DLD1 (cell line): Measurements from ENCODE around the gene STMN3.

Source experiments
- in situ Hi-C: cut with HindIII; loops from 2 replicates; pipeline ENCODE4 v1.10.0; 2017; ENCODE audit warnings: low sequenced_read_pairs

The STMN3 gene

DNA sequence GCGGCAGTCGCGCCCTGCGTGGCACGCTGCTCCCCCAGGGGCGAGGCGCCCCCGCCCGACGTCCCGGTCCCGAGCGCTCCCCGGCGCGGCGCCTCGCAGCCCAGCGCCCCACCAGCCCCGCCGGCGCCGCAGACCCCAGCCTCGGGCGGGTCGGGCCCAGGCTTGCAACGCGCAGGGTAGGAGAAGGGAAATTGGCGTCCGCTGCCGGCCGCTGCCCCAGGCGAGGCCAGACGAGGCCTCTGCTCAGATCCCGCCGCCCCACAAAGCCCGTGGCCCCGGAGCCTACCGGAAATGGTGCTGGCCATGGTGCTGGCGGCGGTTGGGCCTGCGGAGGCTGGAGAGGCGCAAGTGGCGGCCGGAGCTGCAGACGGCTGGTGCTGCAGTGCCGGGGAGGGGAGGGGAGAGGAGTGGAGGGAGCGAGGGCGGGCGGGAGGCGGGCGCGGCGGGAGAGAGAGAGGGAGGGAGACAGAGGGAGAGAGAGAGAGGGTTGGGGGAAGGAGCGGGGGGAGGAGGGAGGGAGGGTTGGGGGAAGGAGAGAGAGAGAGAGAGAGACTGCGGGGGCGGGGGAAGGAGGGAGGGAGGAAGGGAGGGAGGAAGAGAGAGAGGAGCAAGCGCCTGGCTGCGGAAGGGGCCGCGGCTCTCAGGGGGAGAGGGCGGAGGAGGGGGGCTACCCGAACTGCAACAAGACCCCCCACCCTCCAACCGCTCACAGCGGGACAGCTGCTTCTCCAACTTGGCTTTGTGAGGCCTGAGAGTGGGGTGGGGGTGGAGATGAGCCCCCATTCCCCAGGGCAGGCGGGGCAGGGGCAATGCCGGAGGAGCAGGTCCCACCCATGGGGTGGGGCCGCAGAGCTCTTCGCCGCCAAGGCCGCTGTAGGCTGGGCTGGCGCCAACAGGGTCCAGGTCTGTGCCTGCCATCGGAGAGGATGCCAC, at the start of gene STMN3:
TSS of gene STMN3 (minus strand) at position 384 of the 933 bp plus-strand sequence. CDS start at position 305, 79 bp downstream.
- in situ Hi-C loops, result no loop called here

DNA sequence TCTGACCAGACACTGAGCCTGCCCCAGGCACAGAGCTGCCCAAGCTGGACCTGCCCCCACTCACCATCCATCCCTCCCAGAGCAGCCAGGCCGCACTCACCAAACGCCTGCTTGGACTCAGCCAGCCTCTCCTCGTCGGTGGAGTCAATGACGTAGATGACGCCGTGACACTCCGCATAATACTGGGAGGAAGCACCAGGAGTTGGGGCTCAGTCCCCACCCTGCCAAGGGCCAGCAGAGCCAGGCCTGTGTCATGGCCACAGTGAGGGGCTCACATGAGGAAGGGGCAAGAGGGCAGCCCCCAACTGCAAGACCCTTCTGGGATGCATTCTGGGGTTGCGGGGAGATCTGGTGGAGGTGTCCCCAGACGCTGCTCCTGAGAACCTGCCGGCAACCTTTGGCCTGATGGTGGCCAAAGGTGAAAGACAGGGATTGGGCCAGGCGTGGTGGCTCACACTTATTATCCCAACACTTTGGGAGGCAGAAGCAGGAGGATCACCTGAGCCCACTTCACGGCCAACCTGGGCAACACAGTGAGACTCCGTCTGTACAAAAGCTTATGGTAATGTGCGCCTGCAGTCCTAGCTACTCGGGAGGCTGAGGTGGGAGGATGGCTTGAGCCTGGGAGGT, 48.9 kb upstream of the STMN3 start:
- in situ Hi-C loops, result no loop called here

DNA sequence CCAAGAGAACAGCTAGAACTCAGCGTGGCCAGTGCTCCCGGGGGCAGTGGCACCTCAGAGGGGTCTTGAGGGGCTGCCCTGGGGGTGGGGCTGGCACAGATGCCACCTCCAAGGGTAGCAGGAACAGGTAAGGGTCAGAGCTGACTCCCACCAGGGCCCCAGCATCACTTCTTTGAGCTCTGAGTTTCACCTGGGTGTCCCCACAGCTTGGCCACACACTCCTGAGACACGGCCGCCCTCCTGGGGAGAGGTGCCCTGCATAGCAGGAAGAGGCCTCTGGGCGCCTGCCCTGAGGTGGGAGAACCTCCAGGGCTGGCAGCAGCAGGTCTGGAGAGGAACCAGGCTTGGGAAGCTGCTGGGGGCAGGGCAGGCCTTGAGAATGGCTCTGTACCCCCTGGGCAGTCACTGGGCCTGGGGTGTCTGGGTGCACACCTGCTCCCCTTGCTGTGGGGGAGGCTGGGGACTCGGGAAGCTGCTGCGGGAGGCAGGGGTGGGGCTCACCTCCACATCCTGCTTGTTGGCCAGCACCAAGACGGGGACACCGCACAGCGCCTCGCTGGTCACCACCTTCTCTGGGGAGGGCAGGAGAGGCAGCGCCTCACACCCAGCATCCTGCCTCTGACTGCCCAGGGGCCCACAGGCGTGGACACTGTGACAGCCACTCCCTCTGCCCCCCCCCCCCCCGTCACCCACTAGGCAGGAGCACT, 48.3 kb upstream of the STMN3 start:
- in situ Hi-C loops, result no loop called here

DNA sequence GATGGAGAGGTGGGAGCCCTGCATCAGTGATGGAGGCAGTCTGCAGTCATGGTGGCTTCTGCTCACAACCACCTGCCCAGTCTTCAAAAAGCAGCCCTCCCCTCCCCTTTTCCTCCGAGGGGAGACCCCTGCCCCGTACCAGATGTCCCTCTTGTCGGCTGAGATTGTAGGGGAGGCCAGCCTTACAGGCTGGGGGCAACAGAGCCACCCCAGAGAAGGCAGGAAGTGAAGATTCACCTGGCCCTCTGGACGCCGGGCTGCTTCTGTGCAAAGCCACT, 47.8 kb upstream of the STMN3 start:
- in situ Hi-C loops, result no loop called here

DNA sequence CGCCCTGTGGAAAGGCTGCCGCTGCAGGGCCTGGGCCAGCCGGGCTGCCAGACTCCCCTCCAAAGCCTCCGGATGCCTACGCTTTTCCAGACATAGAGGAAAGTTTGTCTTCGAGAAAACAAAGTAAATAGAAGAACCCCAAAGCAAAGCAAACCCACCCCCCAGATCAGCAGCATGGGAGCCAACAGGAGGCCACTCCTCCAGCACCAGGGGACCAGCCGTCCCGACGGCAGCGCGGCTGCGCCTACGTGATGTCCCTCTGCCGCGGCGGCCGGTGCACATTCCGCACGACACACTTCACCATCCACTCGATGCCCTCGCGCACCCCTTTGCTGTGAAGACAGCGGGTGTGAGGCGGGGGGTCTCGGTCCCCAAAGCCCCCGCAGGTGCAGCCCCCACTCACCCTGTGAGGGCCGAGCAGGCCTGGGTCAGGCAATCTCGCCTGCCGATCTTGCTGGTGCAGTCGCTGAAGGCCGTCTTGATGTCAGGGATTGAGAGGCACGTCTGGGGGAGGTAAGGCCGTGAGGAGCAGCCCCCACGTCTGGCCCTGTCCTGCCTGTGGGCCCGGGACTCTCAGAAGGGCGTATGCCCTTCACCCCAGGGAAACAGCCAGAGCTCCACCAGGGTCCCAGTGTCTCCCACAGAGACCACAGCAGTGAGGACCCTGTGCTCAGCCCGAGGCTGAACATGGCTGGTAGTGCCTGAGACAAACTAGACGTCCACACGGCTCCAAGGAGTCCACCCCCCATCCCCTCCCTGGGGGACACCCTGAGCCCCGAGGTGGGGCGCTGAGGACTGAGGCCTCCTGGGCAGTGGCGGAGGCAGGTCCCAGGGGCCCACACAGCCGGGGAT, 47.2 kb upstream of the STMN3 start:
- in situ Hi-C loops, result no loop called here

DNA sequence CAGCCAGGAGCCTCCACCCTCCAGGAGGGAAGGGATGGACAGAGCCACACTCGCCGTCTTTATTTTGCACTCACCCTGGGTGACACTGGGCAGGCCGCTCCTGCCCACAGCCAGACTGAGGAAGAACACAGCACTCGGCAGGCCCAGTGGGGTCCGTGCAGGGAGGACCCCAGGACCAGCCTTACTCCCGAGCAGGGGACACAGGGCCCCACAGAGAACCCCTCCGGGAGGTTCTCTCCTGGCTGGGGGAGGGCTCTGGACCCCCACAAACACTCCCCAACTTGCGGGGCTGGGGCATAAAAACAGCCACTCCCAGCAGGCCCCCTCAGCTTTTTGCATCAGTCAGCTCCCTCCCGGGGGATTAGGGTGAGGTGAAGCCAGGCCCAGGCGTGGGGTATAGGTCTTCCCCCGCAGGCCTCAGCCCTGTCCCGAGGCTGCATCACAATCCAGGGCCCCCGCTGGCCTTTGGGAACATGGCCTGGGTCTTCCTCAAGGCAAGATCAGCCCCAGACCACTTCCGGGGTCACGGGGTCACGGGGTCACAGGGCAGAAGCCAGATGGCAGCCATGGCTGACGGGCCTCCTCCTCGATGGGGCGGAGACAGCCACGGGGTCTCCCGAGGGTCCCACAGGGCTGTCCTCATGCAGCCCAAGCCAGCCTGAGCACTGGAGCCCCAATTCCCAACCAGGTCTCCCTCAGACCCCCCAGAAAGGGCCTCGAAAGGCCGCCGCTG, 46.4 kb upstream of the STMN3 start:
- in situ Hi-C loops, result no loop called here

DNA sequence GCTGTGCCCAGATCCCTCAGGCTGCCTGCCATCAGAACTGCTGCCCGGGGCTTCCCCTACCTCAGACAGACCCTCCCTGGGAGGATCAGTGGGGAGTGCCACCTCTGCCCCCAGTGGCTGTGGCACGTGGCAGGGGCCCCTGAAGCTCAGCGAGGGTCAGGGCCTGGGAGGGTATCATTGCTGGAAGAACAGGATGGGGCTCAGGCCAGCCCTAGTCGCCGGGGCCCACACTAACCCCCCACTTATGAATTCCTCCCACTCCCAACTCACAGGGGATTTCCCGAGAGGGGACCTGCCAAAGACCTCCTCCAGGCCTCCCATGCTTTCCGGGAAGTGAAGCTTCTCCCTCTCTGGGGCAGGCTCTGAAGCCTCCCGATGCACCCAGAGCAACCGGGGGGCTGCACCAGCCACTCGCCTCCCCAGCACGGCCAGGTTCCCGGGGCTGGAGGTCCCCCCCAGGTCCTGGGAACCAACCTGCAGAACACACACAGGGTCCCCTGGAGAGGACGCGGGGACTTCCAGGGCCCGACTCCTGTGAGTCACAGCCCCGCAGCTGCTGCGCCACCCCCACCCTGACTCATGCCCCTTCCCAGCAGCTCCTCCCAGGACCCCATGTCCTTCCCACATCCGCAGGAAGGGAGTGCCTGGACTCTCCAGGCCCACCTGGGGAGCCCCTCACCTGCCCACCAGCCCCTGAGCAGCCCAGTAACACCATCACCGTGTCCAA, 45.7 kb upstream of the STMN3 start:
- in situ Hi-C loops, result no loop called here

DNA sequence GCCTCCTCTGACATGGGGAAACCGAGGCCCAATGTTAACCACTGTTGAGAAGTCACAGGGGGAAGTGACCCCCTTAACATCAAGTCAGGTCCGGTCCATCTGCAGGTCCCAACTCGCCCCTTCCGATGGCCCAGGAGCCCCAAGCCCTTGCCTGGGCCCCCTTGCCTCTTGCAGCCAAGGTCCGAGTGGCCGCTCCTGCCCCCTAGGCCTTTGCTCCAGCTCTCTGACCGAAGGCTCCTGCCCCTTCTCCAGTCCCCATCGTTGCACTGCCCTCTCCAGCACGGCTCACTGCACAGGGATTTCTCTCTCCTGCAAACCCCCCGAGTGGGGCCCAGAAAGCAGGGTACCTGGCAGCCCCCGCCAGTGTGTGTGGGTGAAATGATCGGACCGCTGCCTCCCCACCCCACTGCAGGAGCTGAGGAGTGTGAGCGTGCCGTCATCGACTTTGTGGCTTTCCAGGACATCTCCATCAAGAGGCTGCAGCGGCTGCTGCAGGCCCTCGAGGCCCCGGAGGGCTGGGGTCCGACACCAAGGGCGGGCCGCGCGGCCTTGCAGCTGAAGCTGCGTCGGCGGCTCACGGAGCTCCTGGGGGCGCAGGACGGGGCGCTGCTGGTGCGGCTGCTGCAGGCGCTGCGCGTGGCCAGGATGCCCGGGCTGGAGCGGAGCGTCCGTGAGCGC, 44.8 kb upstream of the STMN3 start:
- in situ Hi-C loops, result no loop called here

DNA sequence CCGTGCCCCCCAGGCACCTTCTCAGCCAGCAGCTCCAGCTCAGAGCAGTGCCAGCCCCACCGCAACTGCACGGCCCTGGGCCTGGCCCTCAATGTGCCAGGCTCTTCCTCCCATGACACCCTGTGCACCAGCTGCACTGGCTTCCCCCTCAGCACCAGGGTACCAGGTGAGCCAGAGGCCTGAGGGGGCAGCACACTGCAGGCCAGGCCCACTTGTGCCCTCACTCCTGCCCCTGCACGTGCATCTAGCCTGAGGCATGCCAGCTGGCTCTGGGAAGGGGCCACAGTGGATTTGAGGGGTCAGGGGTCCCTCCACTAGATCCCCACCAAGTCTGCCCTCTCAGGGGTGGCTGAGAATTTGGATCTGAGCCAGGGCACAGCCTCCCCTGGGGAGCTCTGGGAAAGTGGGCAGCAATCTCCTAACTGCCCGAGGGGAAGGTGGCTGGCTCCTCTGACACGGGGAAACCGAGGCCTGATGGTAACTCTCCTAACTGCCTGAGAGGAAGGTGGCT, 44.2 kb upstream of the STMN3 start:
- in situ Hi-C loops, result no loop called here

DNA sequence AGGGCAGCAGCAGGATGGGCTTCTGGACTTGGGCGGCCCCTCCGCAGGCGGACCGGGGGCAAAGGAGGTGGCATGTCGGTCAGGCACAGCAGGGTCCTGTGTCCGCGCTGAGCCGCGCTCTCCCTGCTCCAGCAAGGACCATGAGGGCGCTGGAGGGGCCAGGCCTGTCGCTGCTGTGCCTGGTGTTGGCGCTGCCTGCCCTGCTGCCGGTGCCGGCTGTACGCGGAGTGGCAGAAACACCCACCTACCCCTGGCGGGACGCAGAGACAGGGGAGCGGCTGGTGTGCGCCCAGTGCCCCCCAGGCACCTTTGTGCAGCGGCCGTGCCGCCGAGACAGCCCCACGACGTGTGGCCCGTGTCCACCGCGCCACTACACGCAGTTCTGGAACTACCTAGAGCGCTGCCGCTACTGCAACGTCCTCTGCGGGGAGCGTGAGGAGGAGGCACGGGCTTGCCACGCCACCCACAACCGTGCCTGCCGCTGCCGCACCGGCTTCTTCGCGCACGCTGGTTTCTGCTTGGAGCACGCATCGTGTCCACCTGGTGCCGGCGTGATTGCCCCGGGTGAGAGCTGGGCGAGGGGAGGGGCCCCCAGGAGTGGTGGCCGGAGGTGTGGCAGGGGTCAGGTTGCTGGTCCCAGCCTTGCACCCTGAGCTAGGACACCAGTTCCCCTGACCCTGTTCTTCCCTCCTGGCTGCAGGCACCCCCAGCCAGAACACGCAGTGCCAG, 43.6 kb upstream of the STMN3 start, which contains the start of gene TNFRSF6B:
TSS of gene TNFRSF6B (plus strand) at position 25 of the 729 bp plus-strand sequence. CDS start at position 141, 116 bp downstream.
- in situ Hi-C loops, result no loop called here

DNA sequence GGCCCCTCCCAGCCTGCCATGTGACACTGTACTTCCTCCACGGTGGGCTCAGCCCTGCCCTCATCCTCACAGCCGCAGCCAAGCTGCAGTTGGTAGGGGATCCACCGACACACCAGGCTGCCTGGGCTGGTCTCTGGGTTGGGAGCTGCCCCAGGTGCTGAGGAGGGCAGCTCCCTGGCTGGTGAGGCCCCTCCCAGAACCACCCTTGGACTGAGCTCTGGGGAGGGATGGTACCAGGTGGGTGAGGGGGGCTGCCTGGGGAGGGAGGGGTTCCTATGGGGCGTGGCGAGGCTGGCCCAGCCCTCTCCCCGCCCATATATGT, 43.0 kb upstream of the STMN3 start:
- in situ Hi-C loops, result no loop called here

DNA sequence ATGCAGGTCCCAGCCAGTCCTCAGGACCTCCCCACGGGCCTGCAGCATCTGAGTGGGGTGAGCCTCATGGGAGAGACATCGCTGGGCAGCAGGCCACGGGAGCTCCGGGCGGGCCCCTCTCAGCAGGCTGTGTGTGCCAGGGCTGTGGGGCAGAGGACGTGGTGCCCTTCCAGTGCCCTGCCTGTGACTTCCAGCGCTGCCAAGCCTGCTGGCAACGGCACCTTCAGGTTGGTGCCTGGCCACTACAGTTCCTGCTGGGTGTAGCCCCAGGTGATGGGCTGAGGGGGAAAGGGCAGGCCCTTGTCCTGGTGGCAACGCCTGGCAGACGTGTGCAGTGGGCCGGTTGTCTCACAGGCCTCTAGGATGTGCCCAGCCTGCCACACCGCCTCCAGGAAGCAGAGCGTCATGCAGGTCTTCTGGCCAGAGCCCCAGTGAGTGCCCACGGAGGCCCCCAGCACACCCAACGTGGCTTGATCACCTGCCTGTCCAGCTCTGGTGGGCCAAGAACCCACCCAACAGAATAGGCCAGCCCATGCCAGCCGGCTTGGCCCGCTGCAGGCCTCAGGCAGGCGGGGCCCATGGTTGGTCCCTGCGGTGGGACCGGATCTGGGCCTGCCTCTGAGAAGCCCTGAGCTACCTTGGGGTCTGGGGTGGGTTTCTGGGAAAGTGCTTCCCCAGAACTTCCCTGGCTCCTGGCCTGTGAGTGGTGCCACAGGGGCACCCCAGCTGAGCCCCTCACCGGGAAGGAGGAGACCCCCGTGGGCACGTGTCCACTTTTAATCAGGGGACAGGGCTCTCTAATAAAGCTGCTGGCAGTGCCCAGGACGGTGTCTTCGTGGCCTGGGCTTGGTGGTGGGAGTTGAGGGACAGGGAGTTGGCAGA, 42.4 kb upstream of the STMN3 start:
- in situ Hi-C loops, result no loop called here

DNA sequence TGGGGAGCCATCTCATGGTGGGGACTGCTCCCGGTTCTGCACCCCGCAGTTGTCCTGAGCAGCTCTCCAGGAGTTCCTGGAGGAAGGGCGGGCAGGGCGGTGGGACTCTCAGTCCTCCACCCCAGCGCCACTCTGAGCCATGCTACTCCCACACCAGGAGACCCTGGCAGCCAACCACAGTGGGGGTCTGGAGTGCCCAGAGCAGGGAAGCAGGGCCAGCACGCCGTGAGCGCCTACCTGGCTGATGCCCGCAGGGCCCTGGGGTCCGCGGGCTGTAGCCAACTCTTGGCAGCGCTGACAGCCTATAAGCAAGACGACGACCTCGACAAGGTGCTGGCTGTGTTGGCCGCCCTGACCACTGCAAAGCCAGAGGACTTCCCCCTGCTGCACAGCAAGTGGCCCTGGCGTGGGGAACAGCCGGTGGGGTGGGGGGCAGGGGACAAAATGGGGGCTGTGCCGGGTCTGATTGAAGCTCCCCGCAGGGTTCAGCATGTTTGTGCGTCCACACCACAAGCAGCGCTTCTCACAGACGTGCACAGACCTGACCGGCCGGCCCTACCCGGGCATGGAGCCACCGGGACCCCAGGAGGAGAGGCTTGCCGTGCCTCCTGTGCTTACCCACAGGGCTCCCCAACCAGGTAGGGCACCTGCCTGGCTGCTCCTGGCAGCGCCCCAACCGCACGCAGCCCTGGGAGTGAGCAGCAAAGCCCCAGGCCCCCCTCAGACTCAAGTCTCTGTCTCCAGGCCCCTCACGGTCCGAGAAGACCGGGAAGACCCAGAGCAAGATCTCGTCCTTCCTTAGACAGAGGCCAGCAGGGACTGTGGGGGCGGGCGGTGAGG, 41.6 kb upstream of the STMN3 start:
- in situ Hi-C loops, result no loop called here

DNA sequence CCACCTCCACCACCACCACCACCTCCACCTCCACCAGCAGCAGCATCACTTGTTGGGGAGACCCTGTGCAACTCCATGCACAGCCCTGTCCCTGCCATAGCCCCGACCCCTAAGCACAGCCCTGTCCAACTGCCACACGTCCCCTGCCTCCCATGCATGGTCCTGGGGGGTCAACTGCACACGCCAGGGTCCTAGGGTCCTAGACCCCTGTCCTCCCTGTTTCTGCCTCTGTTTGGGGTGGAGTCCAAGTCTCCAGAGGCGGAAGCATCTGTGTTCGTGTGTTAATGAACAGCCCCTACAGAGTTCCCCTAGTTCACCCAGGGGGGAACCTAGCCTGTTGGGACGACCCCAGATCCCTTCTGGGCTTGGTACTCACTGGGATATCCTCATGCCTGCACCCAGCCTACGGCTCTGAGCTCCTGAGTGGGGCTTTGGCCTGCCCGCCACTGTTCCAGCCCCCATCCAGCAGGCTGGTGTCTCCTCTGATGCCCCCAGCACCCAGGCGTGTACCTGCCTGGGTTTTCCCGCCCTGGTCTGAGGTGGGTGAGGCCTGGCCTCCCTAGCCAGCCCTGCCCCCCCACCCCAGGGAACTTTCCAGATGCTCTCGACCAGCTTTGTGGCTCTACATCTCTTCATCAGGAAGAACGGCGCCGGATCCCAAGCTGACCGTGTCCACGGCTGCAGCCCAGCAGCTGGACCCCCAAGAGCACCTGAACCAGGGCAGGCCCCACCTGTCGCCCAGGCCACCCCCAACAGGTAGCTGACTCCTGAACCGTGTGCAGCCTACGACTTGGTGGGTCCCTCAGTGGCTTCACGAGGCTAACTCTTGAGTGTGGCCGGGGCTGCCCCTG, 40.7 kb upstream of the STMN3 start:
- in situ Hi-C loops, result no loop called here

DNA sequence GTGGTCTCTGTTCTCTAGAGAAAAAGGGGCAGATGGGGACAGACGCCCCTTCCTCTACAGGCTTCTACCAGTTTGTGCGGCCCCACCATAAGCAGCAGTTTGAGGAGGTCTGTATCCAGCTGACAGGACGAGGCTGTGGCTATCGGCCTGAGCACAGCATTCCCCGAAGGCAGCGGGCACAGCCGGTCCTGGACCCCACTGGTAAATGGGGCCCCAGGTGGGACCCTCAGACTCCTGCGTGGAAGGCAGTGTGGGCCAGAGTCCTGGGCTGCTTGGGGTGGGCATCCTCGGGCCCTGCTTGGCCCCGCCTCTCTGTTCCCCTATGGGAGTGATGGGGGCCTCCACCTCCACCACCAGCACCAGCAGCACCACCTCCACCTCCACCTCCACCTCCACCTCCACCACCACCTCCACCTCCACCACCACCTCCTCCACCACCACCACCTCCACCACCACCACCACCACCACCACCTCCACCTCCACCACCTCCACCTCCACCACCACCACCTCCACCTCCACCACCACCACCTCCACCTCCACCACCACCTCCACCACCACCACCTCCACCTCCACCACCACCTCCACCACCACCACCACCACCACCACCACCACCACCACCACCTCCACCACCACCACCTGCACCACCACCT, 40.0 kb upstream of the STMN3 start:
- in situ Hi-C loops, result no loop called here
